GM12864 (cell line): Measurements from ENCODE around the gene POC1B.

ENCODE experiments used
- DNase-seq: peaks from one replicate; pipeline ENCODE4 v3.0.0-alpha.2; 2011; ENCODE audit warnings: low read depth
- H3K4me3 ChIP-seq: 2 replicates; pipeline ENCODE4 v1.5.1; 2011; ENCODE audit warnings: mild to moderate bottlenecking, low read depth, low read length, control low read depth
- CTCF ChIP-seq: IDR thresholded peaks from 2 replicates; pipeline ENCODE4 v1.5.1; 2011; ENCODE audit warnings: low read depth, mild to moderate bottlenecking, moderate library complexity, low read length, control low read depth, inconsistent platforms; ENCODE audit errors: missing control alignments

The POC1B gene

GRCh38 chr12:89424846-89425245, 101.0 kb downstream of the POC1B start:
- TF ChIP-seq CTCF = no peak
- no peak overlapping the region for H3K4me3 ChIP-seq
- no peak for DNase-seq

- no peak for TF ChIP-seq CTCF
- no peak for DNase-seq
These were observed 101.5 kb downstream of the POC1B start for GRCh38 chr12:89424389-89424788.

GRCh38 chr12:89421092-89421835, 104.6 kb downstream of the POC1B start:
- DNase-seq = no peak
- no peak for TF ChIP-seq CTCF
- no peak overlapping the region for H3K4me3 ChIP-seq

More at GRCh38 chr12:89424389-89424788, 101.5 kb downstream of the POC1B start:
- no peak overlapping the region for H3K4me3 ChIP-seq

- TF ChIP-seq CTCF = no peak
- H3K4me3 ChIP-seq = no peak overlapping the region
- DNase-seq = no peak
These were observed 107.5 kb downstream of the POC1B start for GRCh38 chr12:89418228-89418910.

GRCh38 chr12:89417246-89417977, 108.4 kb downstream of the POC1B start:
- TF ChIP-seq CTCF = no peak
- no peak for DNase-seq
- H3K4me3 ChIP-seq = no peak overlapping the region

GRCh38 chr12:89416049-89416792, 109.6 kb downstream of the POC1B start:
- no peak overlapping the region for H3K4me3 ChIP-seq
- no peak for DNase-seq
- no peak for TF ChIP-seq CTCF
